GM18511 (cell line): ENCODE results near the gene SLC25A53.
"Not testable (repeated sequence)": the region's sequence is repeated elsewhere in the genome, so short reads cannot be mapped to it uniquely, and the experiment has no call there.

ENCODE experiments used
- ATAC-seq: cut with Tn5 transposase; IDR thresholded peaks from one replicate; pipeline ENCODE4 v1.9.1; 2021; ENCODE audit warnings: mild to moderate bottlenecking, moderate library complexity; ENCODE audit not compliant: unreplicated experiment

The SLC25A53 gene

DNA sequence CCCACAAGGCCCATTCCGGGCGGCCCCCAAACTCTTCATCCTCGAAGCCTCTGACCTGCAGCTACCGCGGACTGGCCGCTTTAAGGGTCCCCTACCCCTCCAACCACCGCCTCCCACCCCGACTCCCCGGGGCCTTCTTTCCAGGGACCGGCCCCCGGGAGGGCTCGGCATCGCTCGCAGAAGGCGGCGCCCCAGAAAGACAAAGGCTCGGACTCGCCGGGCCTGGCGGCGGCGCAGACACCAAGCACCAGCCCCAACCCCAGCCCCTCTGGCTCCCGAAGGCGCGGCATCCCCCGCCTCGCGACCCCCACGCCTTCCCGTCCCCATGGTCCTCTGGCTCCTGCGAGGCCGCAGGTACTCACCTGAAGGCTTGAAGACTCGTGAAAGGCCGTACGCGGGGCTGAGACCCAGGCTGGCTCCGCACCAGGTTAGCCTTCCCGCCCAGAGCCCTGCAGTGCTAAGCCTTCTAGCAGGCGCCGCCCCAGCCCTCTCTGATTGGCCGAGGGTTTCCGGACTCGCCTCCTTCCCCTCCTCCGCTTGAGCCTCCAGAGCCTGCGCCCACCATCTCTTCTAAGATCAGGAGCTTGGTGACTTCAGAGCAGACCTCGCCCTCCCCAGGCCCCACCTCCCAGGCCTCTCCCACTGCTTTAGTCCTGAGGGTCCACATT, 80.9 kb downstream of the SLC25A53 start, which contains the start of gene TMSB15C:
Gene TMSB15C (minus strand): TSS at position 459 of the 668 bp plus-strand sequence.
- peak; percentile 99 for ATAC-seq

DNA sequence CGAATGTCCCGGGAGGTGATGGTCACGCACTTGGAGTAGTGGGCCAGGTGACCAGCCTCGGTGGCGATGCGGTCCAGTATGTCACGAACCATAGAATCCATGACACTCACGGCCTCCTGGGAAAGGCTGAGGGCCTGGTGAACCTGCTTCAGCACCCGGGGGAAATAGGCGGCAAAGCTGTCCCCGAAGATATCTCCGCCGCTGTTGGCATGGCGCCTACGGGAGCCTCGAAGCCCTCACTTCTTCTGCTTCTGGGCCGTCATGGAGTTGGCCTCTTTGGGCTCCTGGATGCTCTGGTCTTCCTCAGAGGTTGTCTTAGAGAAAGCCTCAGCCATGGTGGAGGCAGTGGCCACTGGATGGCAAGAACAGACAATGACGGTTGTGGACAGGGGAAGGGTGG, 94.2 kb downstream of the SLC25A53 start:
- ATAC-seq: not testable (repeated sequence)

- not testable (repeated sequence) for ATAC-seq
Observed at GRCh38 chrX:104054956-104055355, 101.9 kb downstream of the SLC25A53 start.
